C4-2B (cell line): ENCODE data around the gene BMAL2.

Source experiments
- H3K27ac ChIP-seq: fragments of 450-650 bp; 2 replicates; pipeline ENCODE4 v1.5.1; 2017
- ZFX ChIP-seq: fragments of 450-650 bp; IDR thresholded peaks from 2 replicates; pipeline ENCODE4 v1.6.1; 2017
- TF ChIP-seq, protein P1 (sequence below): fragments of 450-650 bp; conservative IDR thresholded peaks from 2 replicates; pipeline ENCODE4 v1.5.1; 2017; ENCODE audit warnings: mild to moderate bottlenecking

The BMAL2 gene

GRCh38 chr12:27340971-27341370 is 8.3 kb downstream of the BMAL2 start:
- no peak overlapping the region for H3K27ac ChIP-seq
- TF ChIP-seq ZFX = no peak
- TF ChIP-seq, protein P1, sequence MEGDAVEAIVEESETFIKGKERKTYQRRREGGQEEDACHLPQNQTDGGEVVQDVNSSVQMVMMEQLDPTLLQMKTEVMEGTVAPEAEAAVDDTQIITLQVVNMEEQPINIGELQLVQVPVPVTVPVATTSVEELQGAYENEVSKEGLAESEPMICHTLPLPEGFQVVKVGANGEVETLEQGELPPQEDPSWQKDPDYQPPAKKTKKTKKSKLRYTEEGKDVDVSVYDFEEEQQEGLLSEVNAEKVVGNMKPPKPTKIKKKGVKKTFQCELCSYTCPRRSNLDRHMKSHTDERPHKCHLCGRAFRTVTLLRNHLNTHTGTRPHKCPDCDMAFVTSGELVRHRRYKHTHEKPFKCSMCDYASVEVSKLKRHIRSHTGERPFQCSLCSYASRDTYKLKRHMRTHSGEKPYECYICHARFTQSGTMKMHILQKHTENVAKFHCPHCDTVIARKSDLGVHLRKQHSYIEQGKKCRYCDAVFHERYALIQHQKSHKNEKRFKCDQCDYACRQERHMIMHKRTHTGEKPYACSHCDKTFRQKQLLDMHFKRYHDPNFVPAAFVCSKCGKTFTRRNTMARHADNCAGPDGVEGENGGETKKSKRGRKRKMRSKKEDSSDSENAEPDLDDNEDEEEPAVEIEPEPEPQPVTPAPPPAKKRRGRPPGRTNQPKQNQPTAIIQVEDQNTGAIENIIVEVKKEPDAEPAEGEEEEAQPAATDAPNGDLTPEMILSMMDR = no peak

GRCh38 chr12:27342536-27342935 is 9.9 kb downstream of the BMAL2 start:
- H3K27ac ChIP-seq = no peak overlapping the region
- TF ChIP-seq, protein P1 = no peak
- TF ChIP-seq ZFX = no peak

DNA sequence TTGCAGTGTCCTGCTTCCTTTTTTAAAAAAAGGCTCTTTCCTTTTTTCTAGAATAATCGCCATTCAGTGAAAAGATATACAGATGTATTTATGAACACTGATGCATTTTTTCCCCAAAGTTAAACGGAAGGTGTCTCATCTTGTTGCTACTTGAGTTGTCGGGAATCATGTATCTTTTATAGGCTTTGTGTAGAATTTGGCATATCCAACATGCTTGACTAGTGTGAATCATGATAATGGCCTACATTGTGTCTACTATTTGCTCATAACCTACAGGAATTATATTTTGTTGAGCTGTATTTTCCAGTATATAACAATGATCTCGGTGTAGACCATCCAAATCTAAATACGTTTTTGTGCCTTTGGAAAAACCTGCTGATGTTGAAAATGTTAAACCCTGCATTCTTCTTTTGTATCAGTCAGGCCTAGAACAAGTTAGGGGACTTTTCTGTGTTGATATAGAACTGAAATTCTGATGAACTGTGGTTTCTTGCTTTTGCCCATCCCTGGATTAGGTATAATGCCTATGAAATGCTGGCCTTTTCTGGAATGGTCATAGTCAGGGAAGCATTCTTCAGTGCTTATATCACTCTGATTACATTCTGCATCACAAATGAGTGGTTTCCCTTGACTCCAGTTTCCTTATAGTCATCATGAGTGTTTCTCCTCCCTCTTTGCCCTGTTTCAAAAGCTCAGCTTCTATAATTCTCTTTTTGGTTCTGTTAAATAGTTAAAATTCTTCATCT is 10.8 kb downstream of the BMAL2 start:
- no peak overlapping the region for H3K27ac ChIP-seq
- TF ChIP-seq, protein P1 = no peak
- TF ChIP-seq ZFX = no peak

- no peak for TF ChIP-seq ZFX
- TF ChIP-seq, protein P1 = no peak
- no peak overlapping the region for H3K27ac ChIP-seq
Measured at GRCh38 chr12:27344246-27344645, 11.6 kb downstream of the BMAL2 start.

GRCh38 chr12:27344760-27345159 is 12.1 kb downstream of the BMAL2 start:
- no peak overlapping the region for H3K27ac ChIP-seq
- TF ChIP-seq ZFX = no peak
- TF ChIP-seq, protein P1 = no peak

DNA sequence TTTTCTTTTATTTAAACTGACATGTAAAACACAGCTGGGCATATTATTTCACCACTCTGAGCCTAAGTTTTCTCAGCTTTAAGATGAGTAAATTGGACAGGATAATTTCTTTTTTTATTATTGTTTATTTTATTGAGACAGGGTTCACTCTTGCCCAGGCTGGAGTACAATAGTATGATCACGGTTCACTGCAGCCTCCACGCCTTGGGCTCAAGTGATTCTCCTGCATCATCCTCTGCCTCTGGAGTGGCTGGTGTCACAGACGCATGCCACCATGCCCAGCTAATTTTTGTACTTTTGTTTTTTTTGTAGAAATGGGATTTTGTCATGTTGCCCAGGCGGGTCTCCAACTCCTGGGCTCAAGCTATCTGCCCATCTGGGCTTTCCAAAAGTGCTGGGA is 12.7 kb downstream of the BMAL2 start:
- no peak overlapping the region for H3K27ac ChIP-seq
- TF ChIP-seq ZFX = no peak
- TF ChIP-seq, protein P1 = no peak

- TF ChIP-seq, protein P1 = no peak
- no peak overlapping the region for H3K27ac ChIP-seq
Measured at GRCh38 chr12:27347779-27348178, 15.1 kb downstream of the BMAL2 start.
